Right cardiac atrium (tissue), 5 donors: ENCODE measurements around the gene HOXD1. TPM values are rescaled to one million over a fixed set of nuclear protein-coding genes. Genes with fewer than 3 reads are reported as not detected.

ENCODE experiments used
- ATAC-seq, 2 donors: fragments of 200-7000 bp; cut with Tn5 transposase; one replicate each; pipeline versions ENCODE4 v1.8.0 to v1.9.1; 2020; ENCODE audit warnings: moderate library complexity in 2 of 2, mild to moderate bottlenecking in 1 of 2
- DNase-seq, 3 donors: peaks; one replicate each; pipeline ENCODE4 v3.0.0-alpha.2; 2020
- H3K27ac ChIP-seq: one replicate; pipeline ENCODE4 v1.5.1; 2013; ENCODE audit warnings: mild to moderate bottlenecking, low read length, control low read depth, moderate library complexity
- H3K27me3 ChIP-seq: one replicate; pipeline ENCODE4 v1.6.1; 2013; ENCODE audit not compliant: control insufficient read depth, insufficient read depth
- H3K4me1 ChIP-seq: one replicate; pipeline ENCODE4 v1.6.1; 2013; ENCODE audit warnings: low read length; ENCODE audit not compliant: control insufficient read depth, insufficient read depth
- H3K4me3 ChIP-seq: one replicate; pipeline ENCODE4 v1.5.1; 2013; ENCODE audit warnings: low read length, control low read depth
- H3K9me3 ChIP-seq: one replicate; pipeline ENCODE4 v1.6.1; 2013; ENCODE audit warnings: low read length; ENCODE audit not compliant: control insufficient read depth
- WGBS: extraction: QIAGEN DNeasy Blood & Tissue Kit; methylation state at CpG from one replicate; pipeline ENCODE4 v1.1.7; 2013; 5-methylcytosine and 5-hydroxymethylcytosine counted together
- intact Hi-C, 4 donors: fragments of 100-400 bp; cut with DNase I; formaldehyde crosslinking; loops; one replicate each; pipeline versions ENCODE4 v1.11.0 to v1.14.0; 2022 to 2023
- polyA plus RNA-seq: library from polyadenylated mRNA; stranded (reverse); fragments of 200-250 nt; gene quantifications from one replicate; pipeline ENCODE4 v1.2.3, GENCODE V29; 2013
- total RNA-seq, 4 donors: library from RNA; stranded (reverse); fragmentation: NEBNext Ultra II Directional; extraction: Animal tissue kit (Norgen Biotek cat#: 25700); gene quantifications; one replicate each; pipeline ENCODE4 v1.2.1, GENCODE V29; 2021
- donor health status: healthy with polysubstance abuse.
- donor health status: DM: no; HTN: yes; CAD: no.
- donor health status: DM: no; HTN: no; CAD: no.
- donor health status: DM: no; HTN: yes; CAD: no; lungs with severe emphysema.
- donor health status: DM: yes; HTN: yes; CAD: no.

Gene HOXD1
- total and polyA plus RNA-seq, 5 donors: 0.05 TPM; not detected in 4

GRCh38 chr2:176161825-176162626 lies 26.4 kb upstream of the HOXD1 start:
- peaks cover 5% of the 10 kb centered on the region for H3K4me1 ChIP-seq
- intact Hi-C loops: no loop called here
- no peaks in the 10 kb centered on the region for H3K9me3 ChIP-seq
- DNase-seq (no peak), ATAC-seq (no peak)
- no peak overlapping the region for H3K4me3 ChIP-seq
- H3K27ac ChIP-seq: no peak overlapping the region
- H3K27me3 ChIP-seq: no peaks in the 10 kb centered on the region
- 10% methylated on average over 22 of the region's 22 CpGs for WGBS

GRCh38 chr2:176162911-176163671 lies 25.4 kb upstream of the HOXD1 start:
- H3K9me3 ChIP-seq: no peaks in the 10 kb centered on the region
- no peak overlapping the region for H3K4me3 ChIP-seq
- peaks cover 3% of the 10 kb centered on the region for H3K27me3 ChIP-seq
- peaks cover 5% of the 10 kb centered on the region for H3K4me1 ChIP-seq
- no peak overlapping the region for H3K27ac ChIP-seq
- 8% methylated on average over 29 of the region's 29 CpGs for WGBS
- intact Hi-C loops: no loop called here
- DNase-seq (no peak), ATAC-seq (no peak)

- 14% methylated on average over 12 of the region's 12 CpGs for WGBS
- intact Hi-C loops: no loop called here
- peaks cover 5% of the 10 kb centered on the region for H3K4me1 ChIP-seq
These were observed 24.8 kb upstream of the HOXD1 start for GRCh38 chr2:176163672-176164056.

GRCh38 chr2:176164201-176164600 lies 24.3 kb upstream of the HOXD1 start:
- H3K4me1 ChIP-seq: peaks cover 5% of the 10 kb centered on the region
- no peaks in the 10 kb centered on the region for H3K9me3 ChIP-seq
- no peak overlapping the region for H3K4me3 ChIP-seq
- DNase-seq (no peak), ATAC-seq (no peak)
- intact Hi-C loops: no loop called here
- no peak overlapping the region for H3K27ac ChIP-seq
- 19% methylated on average over 13 of the region's 13 CpGs for WGBS
- H3K27me3 ChIP-seq: peaks cover 3% of the 10 kb centered on the region

More at GRCh38 chr2:176163672-176164056, 24.8 kb upstream of the HOXD1 start:
- ATAC-seq (no peak), DNase-seq (no peak)
- no peaks in the 10 kb centered on the region for H3K9me3 ChIP-seq
- H3K27ac ChIP-seq: no peak overlapping the region
- H3K4me3 ChIP-seq: no peak overlapping the region
- H3K27me3 ChIP-seq: peaks cover 3% of the 10 kb centered on the region

GRCh38 chr2:176164611-176165369 lies 23.7 kb upstream of the HOXD1 start:
- Histone ChIP-seq H3K27me3 (peaks cover 6% of the 10 kb centered on the region), H3K27ac (no peak overlapping the region), H3K4me1 (peaks cover under 1% of the 10 kb centered on the region), H3K9me3 (no peaks in the 10 kb centered on the region), H3K4me3 (no peak overlapping the region)
- ATAC-seq (no peak), DNase-seq (no peak)
- intact Hi-C loops: no loop called here
- WGBS: 9% methylated on average over 52 of the region's 52 CpGs

- intact Hi-C loops: no loop called here
- no peaks in the 10 kb centered on the region for H3K9me3 ChIP-seq
- WGBS: 8% methylated on average over 26 of the region's 26 CpGs
- H3K27ac ChIP-seq: no peak overlapping the region
- ATAC-seq: no peak
- H3K4me1 ChIP-seq: no peaks in the 10 kb centered on the region
- H3K4me3 ChIP-seq: no peak overlapping the region
- DNase-seq: no peak
- H3K27me3 ChIP-seq: peaks cover 11% of the 10 kb centered on the region
These were observed 23.0 kb upstream of the HOXD1 start for GRCh38 chr2:176165370-176166050.

GRCh38 chr2:176166272-176166671 lies 22.2 kb upstream of the HOXD1 start:
- 37% methylated on average over 2 of the region's 2 CpGs for WGBS
- Histone ChIP-seq H3K27ac (no peak overlapping the region), H3K4me1 (no peaks in the 10 kb centered on the region), H3K27me3 (peaks cover 11% of the 10 kb centered on the region), H3K4me3 (no peak overlapping the region), H3K9me3 (no peaks in the 10 kb centered on the region)
- ATAC-seq (no peak), DNase-seq (no peak)
- intact Hi-C loops: no loop called here

- 80% methylated on average over 1 of the region's 1 CpG for WGBS
- intact Hi-C loops: no loop called here
- no peaks in the 10 kb centered on the region for H3K4me1 ChIP-seq
- H3K27ac ChIP-seq: no peak overlapping the region
- no peak overlapping the region for H3K4me3 ChIP-seq
- H3K9me3 ChIP-seq: no peaks in the 10 kb centered on the region
- no peak for DNase-seq
- no peak for ATAC-seq
- peaks cover 11% of the 10 kb centered on the region for H3K27me3 ChIP-seq
These were observed 21.1 kb upstream of the HOXD1 start for GRCh38 chr2:176167398-176167797.

- 78% methylated on average over 5 of the region's 5 CpGs for WGBS
- Histone ChIP-seq H3K4me1 (no peaks in the 10 kb centered on the region), H3K9me3 (no peaks in the 10 kb centered on the region), H3K27ac (no peak overlapping the region), H3K4me3 (no peak overlapping the region), H3K27me3 (peaks cover 11% of the 10 kb centered on the region)
- ATAC-seq (no peak), DNase-seq (no peak)
- intact Hi-C loops: no loop called here
These were observed 19.3 kb upstream of the HOXD1 start for GRCh38 chr2:176169181-176169580.

- 65% methylated on average over 2 of the region's 2 CpGs for WGBS
- DNase-seq (no peak), ATAC-seq (no peak)
- Histone ChIP-seq H3K9me3 (no peaks in the 10 kb centered on the region), H3K4me1 (no peaks in the 10 kb centered on the region), H3K27ac (no peak overlapping the region), H3K27me3 (peaks cover 11% of the 10 kb centered on the region), H3K4me3 (no peak overlapping the region)
- intact Hi-C loops: no loop called here
These were observed 18.8 kb upstream of the HOXD1 start for GRCh38 chr2:176169711-176170110.
